Type B pancreatic cell (in vitro differentiated cells): ENCODE results near the gene GNLY. TPM values are rescaled to one million over a fixed set of nuclear protein-coding genes. Genes with fewer than 3 reads are reported as not detected.
A peak's percentile ranks its signal among the peaks of the same experiment; 100 is the strongest.

ENCODE experiments used
- DNase-seq: peaks from one replicate; pipeline ENCODE4 v3.0.0; 2021; ENCODE audit warnings: mixed read lengths; ENCODE audit not compliant: unreplicated experiment; ENCODE audit errors: extremely low spot score
- H3K27ac Mint-ChIP-seq: 2 replicates; pipeline ENCODE4 v1.8.0; 2021; ENCODE audit warnings: mild to moderate bottlenecking, mixed read lengths
- H3K27me3 Mint-ChIP-seq: 2 replicates; pipeline ENCODE4 v1.8.0; 2021; ENCODE audit warnings: mixed read lengths
- H3K36me3 Mint-ChIP-seq: 2 replicates; pipeline ENCODE4 v1.8.0; 2021; ENCODE audit warnings: mixed read lengths
- H3K4me1 Mint-ChIP-seq: one replicate; pipeline ENCODE4 v1.8.0; 2021; ENCODE audit warnings: mixed read lengths; ENCODE audit not compliant: unreplicated experiment
- H3K4me3 Mint-ChIP-seq: 2 replicates; pipeline ENCODE4 v1.8.0; 2021; ENCODE audit warnings: mild to moderate bottlenecking, mixed read lengths
- H3K9me3 Mint-ChIP-seq: 2 replicates; pipeline ENCODE4 v1.8.0; 2021; ENCODE audit warnings: mixed read lengths
- total RNA-seq: library from RNA; stranded (reverse); gene quantifications from 2 replicates; pipeline ENCODE4 v1.2.1, GENCODE V29; 2021; ENCODE audit warnings: low replicate concordance
- TF ChIP-seq, protein P1 (sequence below): fragments of 200-600 bp; sonication (generic); conservative IDR thresholded peaks from 2 replicates; pipeline ENCODE4 v1.5.0; 2021; ENCODE audit warnings: antibody characterized with exemption, mild to moderate bottlenecking

Gene GNLY
- total RNA-seq, 1 donor from 2014 or later = not detected

DNA sequence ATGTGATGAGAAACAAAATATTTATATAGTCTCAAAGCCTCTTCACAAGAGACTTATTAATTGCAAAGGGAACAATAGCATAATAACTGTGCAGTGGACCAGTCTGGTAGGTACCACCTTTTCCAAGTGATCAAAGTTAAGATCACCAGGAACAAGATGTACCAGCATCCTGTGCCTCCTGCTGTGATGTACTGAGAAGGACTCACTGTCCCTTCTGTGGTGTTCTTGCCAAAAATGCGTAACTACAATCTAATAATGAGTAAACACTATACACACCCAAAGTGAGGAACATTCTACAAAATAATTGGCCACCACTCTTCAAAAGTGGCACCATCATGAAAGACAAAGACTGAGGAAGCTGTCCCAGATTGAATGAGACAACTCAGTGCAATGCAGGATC, 14.5 kb downstream of the GNLY start:
- TF ChIP-seq, protein P1, sequence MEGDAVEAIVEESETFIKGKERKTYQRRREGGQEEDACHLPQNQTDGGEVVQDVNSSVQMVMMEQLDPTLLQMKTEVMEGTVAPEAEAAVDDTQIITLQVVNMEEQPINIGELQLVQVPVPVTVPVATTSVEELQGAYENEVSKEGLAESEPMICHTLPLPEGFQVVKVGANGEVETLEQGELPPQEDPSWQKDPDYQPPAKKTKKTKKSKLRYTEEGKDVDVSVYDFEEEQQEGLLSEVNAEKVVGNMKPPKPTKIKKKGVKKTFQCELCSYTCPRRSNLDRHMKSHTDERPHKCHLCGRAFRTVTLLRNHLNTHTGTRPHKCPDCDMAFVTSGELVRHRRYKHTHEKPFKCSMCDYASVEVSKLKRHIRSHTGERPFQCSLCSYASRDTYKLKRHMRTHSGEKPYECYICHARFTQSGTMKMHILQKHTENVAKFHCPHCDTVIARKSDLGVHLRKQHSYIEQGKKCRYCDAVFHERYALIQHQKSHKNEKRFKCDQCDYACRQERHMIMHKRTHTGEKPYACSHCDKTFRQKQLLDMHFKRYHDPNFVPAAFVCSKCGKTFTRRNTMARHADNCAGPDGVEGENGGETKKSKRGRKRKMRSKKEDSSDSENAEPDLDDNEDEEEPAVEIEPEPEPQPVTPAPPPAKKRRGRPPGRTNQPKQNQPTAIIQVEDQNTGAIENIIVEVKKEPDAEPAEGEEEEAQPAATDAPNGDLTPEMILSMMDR = no peak
- H3K4me1 Mint-ChIP-seq = peaks cover 5% of the 10 kb centered on the region
- H3K4me3 Mint-ChIP-seq = no peak overlapping the region
- no peaks in the 10 kb centered on the region for H3K36me3 Mint-ChIP-seq
- no peaks in the 10 kb centered on the region for H3K9me3 Mint-ChIP-seq
- H3K27me3 Mint-ChIP-seq = peaks cover 14% of the 10 kb centered on the region
- no peak for DNase-seq
- H3K27ac Mint-ChIP-seq = no peak overlapping the region

DNA sequence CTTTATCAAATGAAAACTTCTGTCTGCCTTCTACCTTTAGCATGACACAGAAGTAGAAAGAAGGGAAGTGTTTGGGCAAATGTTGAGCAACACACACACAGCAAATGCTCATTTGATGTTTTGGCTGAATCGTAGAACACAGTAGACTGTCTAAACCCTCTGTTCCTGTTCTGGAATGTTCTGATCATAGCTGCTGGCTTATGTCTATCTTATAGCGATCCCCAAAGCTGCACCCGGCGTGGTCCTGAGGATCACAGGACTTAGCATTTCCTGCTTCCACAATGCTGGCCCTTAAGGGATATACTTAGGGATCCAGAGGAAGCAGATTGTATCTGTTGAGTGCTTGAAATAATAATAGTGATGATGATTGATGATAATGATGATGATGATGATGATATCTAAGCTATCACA, 15.2 kb downstream of the GNLY start:
- Mint-ChIP-seq H3K4me1 (peaks cover 12% of the 10 kb centered on the region), H3K36me3 (no peaks in the 10 kb centered on the region), H3K9me3 (no peaks in the 10 kb centered on the region), H3K27ac (no peak overlapping the region), H3K27me3 (peaks cover 14% of the 10 kb centered on the region), H3K4me3 (no peak overlapping the region)
- no peak for DNase-seq
- TF ChIP-seq, protein P1 = no peak

DNA sequence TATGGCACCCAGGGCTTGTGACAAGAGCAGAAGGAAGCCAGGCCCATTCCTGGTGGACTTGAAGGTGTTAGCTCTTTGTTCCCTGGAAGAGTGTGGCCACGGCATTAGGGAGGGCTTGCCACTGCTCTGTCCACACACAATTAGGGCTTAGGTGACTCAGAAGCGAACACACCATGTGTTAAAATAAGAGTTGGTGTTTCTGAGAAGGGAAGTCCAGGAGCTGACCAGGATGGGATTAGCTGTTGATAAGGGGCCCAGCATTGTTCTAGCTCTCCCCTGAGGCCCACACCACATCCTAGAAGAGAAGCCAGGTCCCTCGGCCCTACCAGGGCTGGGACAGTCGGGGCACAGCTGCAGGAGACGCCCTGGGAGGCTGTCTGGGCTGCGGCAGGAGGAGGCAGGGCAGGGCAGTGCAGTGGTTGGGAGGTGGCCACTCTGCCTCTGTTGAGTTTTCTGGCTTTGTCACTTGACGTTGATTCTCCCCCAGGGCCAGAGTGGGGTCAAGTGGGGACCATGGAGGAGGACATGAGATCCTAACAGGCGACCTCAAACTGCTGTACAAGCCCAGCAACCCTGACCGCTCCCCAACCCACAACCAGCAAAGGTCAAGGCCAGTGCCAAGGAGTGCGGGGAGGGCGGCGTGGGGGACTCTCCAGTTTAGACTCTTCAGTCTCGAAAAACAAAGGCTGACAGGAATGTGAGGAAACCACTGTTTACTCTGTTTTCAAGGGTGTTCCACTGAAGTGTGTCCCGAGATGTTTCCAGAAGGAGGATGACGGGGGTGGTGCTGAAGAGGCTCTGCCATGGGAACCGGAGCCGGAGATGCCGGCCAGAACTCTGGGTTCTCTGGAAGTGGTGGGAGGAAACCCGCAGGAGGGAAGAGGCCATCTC, 16.8 kb downstream of the GNLY start:
- Mint-ChIP-seq H3K4me3 (no peak overlapping the region), H3K27ac (peak overlapping the region; percentile 34)

DNA sequence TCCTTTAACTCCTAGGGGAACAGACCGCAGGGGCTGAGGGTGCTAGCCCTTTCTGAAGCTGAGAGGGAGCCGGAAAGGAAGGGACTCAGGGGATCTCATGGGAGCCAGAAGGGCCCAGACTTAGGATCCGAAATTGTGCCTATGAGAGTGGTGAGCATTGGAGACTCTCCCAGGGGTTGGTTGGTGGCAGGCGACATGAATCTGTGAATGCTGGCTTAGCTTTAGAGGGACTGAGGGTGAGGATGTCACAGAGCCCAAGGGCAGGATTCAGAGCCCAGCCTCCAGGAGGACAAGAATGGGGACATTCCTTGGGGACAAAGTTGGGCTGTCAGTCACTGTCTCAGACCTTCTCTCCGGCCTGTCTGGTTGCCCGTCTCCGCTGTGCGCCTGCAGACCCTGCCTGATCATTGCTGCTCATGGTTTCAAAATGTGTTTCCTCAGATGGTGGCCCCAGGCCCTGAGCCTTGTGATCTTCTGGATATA, 17.5 kb downstream of the GNLY start:
- Mint-ChIP-seq H3K4me3 (no peak overlapping the region), H3K9me3 (no peaks in the 10 kb centered on the region), H3K27ac (peak overlapping the region; percentile 34), H3K36me3 (no peaks in the 10 kb centered on the region), H3K27me3 (peaks cover 14% of the 10 kb centered on the region), H3K4me1 (peaks cover 20% of the 10 kb centered on the region)
- TF ChIP-seq, protein P1 = no peak
- DNase-seq = peak; percentile 56

More for the DNA sequence above, 16.8 kb downstream of the GNLY start:
- Mint-ChIP-seq H3K36me3 (no peaks in the 10 kb centered on the region), H3K4me1 (peaks cover 14% of the 10 kb centered on the region), H3K9me3 (no peaks in the 10 kb centered on the region), H3K27me3 (peaks cover 14% of the 10 kb centered on the region)
- TF ChIP-seq, protein P1 = no peak
- DNase-seq = peak; percentile 60

DNA sequence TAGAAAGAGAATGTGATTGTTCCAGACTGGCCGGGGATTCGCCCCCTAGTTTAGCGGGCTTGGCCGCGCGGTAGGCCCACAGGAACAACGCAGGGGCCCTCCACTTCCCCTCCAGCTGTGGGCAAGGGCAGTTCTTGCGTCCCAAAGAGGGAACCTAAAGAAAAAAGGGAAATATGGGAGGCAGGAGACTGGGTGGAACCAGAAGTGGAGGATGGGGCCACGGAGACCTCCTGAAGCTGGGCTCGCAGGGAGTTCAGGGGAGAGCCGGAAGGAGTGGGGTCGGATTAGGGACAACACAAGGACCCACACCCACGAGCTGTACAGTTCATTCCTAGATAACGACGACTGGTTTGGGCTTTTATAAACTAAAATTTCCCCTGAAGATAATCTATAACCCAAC, 18.2 kb downstream of the GNLY start:
- Mint-ChIP-seq H3K9me3 (no peaks in the 10 kb centered on the region), H3K27me3 (peaks cover 10% of the 10 kb centered on the region), H3K36me3 (no peaks in the 10 kb centered on the region), H3K4me3 (no peak overlapping the region), H3K27ac (no peak overlapping the region), H3K4me1 (peaks cover 22% of the 10 kb centered on the region)
- TF ChIP-seq, protein P1 = no peak
- peak; percentile 47 for DNase-seq
